Suppressor macrophage treated with lipopolysaccharide for 4 hours (primary cell): ENCODE data around the gene MED12.

Experiments
- DNase-seq: peaks from one replicate; pipeline ENCODE4 v3.0.0-alpha.2; 2020

Gene MED12

GRCh38 chrX:71118032-71118984 lies at the start of gene MED12:
TSS of gene MED12 (plus strand) at chrX:71118596. CDS start at chrX:71118755, 159 bp downstream.
- peak; percentile 72 for DNase-seq

- DNase-seq = no peak
These were observed 47.9 kb upstream of the MED12 start for GRCh38 chrX:71070531-71070930.

GRCh38 chrX:71081330-71082123 lies 36.9 kb upstream of the MED12 start:
- no peak for DNase-seq

GRCh38 chrX:71082124-71082647 lies 36.2 kb upstream of the MED12 start:
- DNase-seq = no peak

- no peak for DNase-seq
These were observed 35.6 kb upstream of the MED12 start for GRCh38 chrX:71082822-71083221.

GRCh38 chrX:71085900-71086299 lies 32.5 kb upstream of the MED12 start:
- DNase-seq = no peak

- DNase-seq = no peak
These were observed 27.1 kb upstream of the MED12 start for GRCh38 chrX:71091263-71091662.

- DNase-seq = no peak
These were observed 23.4 kb upstream of the MED12 start for GRCh38 chrX:71095033-71095432.

GRCh38 chrX:71095555-71095980 lies 22.8 kb upstream of the MED12 start, which contains the start of gene FOXO4:
TSS of gene FOXO4 (plus strand) at chrX:71095851. CDS start at chrX:71096529, 678 bp downstream.
- peak; percentile 87 for DNase-seq

- peak; percentile 39 for DNase-seq
These were observed 22.2 kb upstream of the MED12 start for GRCh38 chrX:71095981-71096759.

GRCh38 chrX:71096760-71097032 lies 21.7 kb upstream of the MED12 start:
- DNase-seq = no peak

- peak; percentile 71 for DNase-seq
These were observed 20.1 kb upstream of the MED12 start for GRCh38 chrX:71098302-71098701.

GRCh38 chrX:71098951-71099506 lies 19.4 kb upstream of the MED12 start:
- DNase-seq = no peak

- DNase-seq = no peak
These were observed 18.7 kb upstream of the MED12 start for GRCh38 chrX:71099736-71100135.

- no peak for DNase-seq
These were observed 17.6 kb upstream of the MED12 start for GRCh38 chrX:71100581-71101505.

- no peak for DNase-seq
These were observed 16.1 kb upstream of the MED12 start for GRCh38 chrX:71102292-71102691.

- DNase-seq = no peak
These were observed 15.0 kb upstream of the MED12 start for GRCh38 chrX:71103110-71103983.

GRCh38 chrX:71105628-71106027 lies 12.8 kb upstream of the MED12 start:
- DNase-seq = no peak

GRCh38 chrX:71106427-71106826 lies 12.0 kb upstream of the MED12 start, which contains the start of gene CXorf65:
TSS of gene CXorf65 (minus strand) at chrX:71106740. CDS start at chrX:71106556, 184 bp downstream.
- no peak for DNase-seq

GRCh38 chrX:71107245-71107644 lies 11.2 kb upstream of the MED12 start:
- DNase-seq = no peak
